GM18951 (cell line): Measurements from ENCODE around the gene PAX8.

ENCODE experiments used
- POLR2A ChIP-seq: IDR thresholded peaks from 4 replicates; pipeline ENCODE4 v1.6.1; 2011; ENCODE audit warnings: mild to moderate bottlenecking; ENCODE audit not compliant: insufficient read length, insufficient read depth; ENCODE audit errors: extremely low read depth
- in situ Hi-C: fragments of 300-500 bp; cut with MboI; formaldehyde crosslinking; loops from one replicate; pipeline ENCODE4 v1.12.0; 2022; ENCODE audit warnings: low sequenced_read_pairs, mixed read lengths, inconsistent platforms; ENCODE audit not compliant: unreplicated experiment

The PAX8 gene

DNA sequence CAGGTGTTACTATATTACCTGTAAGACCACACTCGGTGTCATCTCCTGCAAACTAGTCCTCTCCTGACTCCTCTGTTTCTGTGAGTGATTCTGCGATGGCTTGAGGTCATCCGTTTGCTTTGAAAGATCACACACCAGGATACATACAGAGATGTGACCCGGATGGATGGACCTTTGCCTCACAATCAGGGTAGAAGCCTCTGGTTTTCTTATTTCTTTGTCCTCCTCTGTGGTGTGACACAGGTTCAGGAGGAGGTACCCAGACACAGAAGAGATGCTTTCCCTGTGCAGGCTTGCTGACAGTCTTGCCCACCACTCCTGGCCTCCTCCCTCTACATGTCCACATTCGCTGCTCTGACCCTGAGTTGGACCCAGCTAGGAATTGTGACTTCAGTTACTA lies 70.3 kb downstream of the PAX8 start:
- no peak for TF ChIP-seq POLR2A
- in situ Hi-C loops, result no loop called here

DNA sequence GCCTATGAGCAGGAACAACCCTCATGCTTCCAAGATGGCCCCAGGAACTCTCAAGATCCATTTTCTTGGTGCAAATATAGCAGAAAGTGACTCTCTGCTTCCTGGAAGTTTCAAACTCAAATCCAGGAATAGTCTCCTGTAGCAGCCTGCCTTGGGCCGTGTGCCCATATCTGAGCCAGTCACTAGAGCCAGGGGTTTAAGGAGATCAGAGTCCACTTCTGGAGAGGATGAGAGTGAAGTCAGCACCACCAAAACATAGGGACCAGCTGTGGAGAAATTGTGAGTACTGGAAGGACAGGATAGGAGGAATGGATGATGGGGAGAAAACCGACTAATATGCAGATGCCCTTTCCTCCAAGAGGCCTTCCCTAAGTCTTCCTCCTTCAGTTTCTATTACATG lies 71.7 kb downstream of the PAX8 start:
- in situ Hi-C loops, result no loop called here
- no peak for TF ChIP-seq POLR2A

DNA sequence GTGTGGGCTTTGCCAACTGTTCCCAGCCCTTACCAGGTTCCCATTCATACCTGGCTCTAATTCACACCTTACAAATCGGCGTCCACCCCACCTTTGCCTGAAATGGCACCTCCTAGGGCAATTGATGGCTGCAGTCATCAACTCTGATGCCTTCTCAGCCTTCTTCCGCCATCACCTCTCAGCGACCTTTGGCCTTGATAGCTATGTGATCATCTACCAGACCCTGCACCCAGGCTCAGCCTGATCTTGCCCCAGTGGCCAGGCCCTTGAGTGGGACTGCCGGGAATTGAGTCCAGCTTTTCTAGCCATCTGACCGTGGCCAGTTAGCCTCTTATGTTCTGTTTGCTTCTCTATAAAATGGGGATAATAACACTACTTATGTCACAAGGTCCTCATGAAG lies 72.5 kb downstream of the PAX8 start:
- in situ Hi-C loops, result no loop called here
- TF ChIP-seq POLR2A, result no peak

DNA sequence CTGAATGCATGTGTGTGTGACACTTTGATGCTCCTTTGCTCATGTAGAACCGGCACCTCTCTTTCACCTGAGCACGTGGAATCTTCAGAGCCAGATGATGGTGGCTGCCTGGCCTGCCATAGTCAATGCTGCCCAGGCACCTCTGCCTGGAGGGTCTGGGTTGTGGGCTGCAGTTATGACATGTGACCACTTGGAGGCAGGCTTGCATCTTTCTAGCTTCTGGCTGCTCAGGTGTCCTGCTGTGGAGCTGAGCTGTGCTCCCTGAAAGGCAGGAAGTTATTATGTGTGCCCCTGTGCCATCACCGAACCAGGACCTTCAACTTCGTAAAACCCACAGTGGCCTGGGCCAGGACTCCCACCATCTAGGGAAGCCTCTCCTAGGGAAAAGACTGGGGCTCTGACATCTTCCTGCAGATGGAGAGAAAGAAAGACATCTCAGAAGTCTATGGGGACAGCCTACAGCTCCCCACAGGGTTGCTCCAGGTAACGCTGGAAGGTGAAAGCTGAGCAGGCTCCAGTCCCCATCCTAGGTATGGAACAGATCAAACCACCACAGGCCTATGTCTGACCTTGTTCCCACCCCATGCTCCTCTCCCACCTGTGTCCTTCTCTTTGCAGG lies 74.7 kb downstream of the PAX8 start:
- TF ChIP-seq POLR2A, result no peak
- in situ Hi-C loops, result no loop called here

DNA sequence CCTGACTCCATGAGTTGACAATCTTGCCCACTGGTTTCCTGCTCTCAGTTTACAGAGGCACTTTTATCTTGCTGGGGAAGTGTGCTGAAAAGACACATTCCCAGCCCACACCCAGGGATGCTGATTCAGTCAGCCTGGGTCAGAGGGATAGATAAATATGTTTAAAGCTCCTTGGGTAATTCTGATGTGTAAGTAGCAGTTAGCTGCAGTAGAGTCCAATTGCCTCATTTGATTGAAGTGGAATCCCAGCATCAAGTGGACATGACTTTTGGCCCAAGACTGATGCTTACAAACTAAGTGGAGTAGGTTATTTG lies 75.5 kb downstream of the PAX8 start:
- no peak for TF ChIP-seq POLR2A
- in situ Hi-C loops, result no loop called here

DNA sequence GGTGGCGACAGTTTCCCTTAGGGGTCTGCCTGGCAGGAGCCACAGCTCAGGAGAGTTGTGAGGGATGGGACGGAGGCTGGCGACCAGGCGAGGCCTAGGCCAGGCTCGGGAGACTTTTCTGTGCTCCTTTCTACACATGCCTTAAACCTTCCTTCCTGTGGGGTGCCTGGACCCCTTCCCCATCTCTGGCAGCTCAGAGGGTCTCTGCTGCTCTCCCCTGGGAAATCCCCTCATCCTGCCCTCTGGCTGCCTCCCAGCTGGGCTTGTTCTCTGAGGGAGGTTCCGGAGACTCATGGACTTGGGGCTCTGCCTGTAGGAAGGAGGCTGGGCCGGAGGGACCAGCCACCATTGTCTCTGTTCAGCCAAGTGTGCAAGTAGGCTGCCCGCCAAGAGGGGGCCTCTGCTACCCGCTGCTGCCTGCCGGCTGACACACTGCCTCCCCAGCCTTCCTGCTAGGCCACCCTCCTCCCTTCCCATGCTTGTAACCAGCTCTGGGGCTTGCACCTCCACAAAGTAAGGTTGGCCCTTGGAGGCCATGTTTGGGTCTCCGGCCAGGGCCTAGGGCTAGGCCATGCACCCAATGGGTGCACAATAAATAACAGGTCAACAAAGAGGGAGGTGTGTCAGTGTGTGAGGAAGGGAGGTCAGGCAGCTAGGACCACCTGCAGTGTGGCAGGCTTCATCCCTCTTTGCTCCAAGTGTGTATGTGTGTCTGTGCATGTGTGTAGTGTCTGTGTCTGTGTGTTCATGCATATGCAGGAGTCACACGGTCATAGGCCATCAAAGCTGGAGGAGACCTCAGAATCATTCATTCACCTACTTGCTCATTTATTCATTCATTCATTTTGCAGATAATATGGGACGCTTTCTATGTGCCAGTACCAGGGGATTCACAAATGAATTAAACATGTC lies 76.2 kb downstream of the PAX8 start:
- in situ Hi-C loops, result no loop called here
- TF ChIP-seq POLR2A, result no peak

DNA sequence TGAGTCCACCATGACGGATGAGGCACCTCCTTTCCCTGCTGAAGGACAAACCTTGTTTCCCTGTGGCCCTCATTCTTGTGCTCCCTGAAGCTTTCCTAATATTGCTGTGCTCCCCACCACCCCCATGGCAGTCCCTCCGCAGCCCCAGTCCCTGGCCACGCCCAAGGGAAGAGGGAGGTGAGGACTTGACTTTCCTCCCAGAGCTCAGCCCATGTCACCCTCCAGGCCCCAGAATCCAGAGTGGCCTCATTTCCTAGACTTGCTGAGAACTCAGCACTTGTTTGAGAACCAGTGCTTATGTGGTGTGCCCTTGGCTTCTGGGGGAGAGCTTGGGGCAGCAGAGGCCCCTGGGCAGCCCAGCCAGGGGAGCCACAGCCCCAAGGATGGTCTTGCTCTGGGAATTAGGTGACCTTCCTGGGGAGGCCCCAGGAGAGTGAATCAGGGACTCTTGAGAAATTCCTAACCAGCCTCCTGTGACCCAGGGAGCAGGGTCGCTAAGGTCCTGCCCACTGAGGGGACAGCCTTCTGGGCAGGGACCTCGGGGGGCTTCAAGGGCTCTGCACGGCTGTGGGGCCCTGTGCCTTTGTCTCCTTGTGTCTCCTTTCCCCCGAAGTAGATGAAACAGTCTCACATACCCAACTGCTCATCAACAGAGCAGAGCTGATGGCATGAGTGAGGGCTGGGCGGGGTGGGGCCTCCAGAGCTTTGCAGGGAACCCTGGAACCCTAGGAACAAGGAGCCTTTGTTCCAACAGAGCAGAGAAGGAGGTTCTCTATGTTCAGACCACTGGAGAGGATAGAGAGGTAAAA lies 77.0 kb downstream of the PAX8 start:
- no peak for TF ChIP-seq POLR2A
- in situ Hi-C loops, result no loop called here

DNA sequence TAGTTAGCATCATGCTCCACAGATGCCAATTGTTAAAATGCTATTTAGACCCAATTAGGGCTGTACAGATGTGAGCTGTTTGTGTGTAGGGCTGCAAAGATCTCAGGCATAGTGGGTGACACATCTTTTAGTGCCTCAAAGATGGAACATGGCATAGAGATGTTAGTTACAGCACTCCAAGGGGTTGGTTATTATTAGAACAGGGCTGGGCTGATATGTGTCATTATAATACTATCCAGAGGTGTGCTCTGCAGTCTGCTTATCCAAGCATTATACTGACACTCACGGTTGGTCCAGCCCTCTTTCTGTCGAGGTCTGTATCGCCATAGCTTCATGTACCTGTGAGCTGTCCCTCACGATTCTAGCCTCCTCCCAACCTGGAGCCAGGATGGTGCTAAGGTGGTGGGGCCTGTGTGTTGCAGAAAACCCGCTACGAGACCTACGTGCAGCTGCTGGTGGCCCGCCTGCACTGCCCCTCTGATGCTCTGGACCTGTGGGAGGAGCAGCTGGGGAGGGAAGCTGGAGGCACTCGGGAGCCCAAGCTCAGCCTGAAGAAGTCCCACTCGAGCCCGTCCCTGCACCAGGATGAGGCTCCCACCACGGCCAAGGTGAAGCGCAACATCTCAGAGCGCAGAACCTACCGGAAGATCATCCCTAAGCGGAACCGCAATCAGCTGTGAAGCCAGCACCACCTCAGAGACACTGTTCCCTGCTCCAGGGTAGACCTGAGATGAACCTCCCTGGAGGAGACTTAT lies 77.8 kb downstream of the PAX8 start:
- no peak for TF ChIP-seq POLR2A
- in situ Hi-C loops, result no loop called here

DNA sequence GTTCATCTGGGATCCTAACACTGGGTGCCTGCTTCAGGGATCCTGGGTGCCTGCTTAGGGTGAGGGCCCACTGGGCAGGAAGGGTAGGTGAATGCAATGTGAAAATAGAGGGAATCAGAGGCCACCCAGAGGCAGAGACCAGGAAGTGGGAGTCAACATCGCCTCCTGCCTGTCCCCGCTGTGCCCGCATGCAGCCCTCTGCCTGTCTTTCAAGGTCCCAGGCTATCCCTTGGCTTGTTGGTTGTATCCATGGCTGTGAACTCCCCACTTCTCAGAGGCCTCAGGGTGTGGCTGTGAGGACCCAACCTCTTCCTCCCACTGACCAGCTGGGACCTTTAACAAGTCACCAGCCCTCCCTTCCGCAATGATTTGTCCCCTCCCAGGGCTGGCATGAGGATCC lies 78.5 kb downstream of the PAX8 start:
- in situ Hi-C loops, result no loop called here
- no peak for TF ChIP-seq POLR2A

DNA sequence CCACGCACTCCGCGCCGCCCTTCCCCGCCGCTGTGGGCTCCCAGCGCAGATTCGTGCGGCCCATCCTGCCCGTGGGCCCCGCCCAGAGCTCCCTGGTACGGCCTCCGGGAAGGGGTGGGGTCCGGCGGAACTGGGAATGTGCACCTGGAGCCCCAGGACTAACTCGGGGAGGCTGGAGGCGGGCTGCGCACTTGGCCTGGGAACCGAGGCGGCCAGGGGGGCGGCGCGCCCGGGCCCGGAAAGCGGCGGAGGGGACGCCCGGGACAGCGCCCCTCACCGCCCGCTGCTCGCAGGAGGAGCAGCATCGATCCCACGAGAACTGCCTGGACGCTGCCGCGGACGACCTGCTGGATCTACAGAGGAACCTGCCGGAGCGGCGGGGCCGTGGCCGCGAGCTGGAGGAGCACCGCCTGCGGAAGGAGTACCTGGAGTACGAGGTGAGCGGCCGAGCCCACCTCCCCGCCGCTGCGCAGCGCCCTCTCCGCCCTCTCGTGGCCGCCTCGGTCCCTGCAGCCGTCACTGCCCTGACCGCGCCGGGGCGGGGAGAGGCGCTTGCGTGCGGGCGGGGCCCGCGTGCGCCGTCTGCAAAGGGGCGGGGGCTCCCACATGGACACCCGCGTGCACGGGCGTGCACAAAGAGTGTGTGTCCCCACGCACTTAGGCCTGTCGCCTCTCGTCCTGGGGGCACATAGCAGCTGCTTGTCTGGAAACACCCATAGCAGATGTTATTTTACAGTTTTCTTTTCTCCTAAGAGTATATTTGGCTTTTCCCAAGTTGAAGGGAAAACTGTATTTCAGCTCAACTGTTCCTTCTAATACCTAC lies 79.7 kb downstream of the PAX8 start:
- peak; percentile 26 for TF ChIP-seq POLR2A
- in situ Hi-C loops, result no loop called here

DNA sequence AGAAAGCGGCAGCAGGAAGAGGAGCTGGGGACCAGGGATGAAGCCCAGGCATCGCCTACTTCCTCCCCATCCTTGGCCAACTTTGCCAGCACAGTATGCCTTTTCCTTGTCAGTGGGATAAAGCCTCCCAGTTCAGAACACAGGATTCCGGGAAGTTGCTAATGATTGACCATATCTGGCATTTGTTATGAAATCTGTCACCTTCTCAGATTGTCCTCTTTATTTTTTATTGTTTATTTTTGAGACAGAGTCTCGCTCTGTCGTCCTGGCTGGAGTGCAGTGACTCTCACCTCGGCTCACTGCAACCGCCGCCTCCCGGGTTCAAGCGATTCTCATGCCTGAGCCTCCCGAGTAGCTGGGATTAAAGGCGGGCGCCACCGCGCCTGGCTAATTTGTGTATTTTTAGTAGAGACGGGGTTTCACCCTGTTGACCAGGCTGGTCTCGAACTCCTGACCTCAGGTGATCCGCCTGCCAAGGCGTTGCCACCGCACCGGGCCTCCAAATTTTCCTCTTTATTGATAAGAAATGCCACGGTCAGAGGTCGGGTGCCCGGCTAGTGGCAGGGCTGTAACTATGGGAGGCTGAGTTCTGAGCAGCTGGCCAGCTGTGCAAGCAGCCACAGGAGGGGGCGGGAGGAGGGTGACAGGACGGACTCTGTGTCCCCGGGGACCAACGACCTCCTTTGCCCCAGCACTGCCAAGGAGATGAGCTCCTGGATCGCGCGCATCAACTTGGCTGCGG lies 80.5 kb downstream of the PAX8 start:
- no peak for TF ChIP-seq POLR2A
- in situ Hi-C loops, result no loop called here
